Measurements from ENCODE around the gene HTT. TPM values are rescaled to one million over a fixed set of nuclear protein-coding genes. Genes with fewer than 3 reads are reported as not detected.

HTT gene
- total RNA-seq, 1 experiment from 2014 or later: 64.4 TPM

GRCh38 chr4:3031357-3032082, 43.0 kb upstream of the HTT start:
- Histone ChIP-seq H3K4ac (ENCODE audit: low read depth, low read length) (no peak overlapping the region), H3K4me2 (ENCODE audit: insufficient read depth, insufficient read length, low read length) (no peak overlapping the region), H2BK5ac (ENCODE audit: insufficient read length, low read length) (no peak overlapping the region), H3K9ac (ENCODE audit: extremely low read depth, insufficient read length, low read length) (no peak overlapping the region), H3K27me3 (ENCODE audit: insufficient read depth, low read length) (no peaks in the 10 kb centered on the region), H3K27ac (ENCODE audit: insufficient read length, low read depth, low read length) (no peak overlapping the region), H3K23me2 (ENCODE audit: insufficient read length, low read depth, low read length, poor library complexity, severe bottlenecking) (no peaks in the 10 kb centered on the region), H2AFZ (ENCODE audit: low read length) (no peak overlapping the region), H2BK120ac (ENCODE audit: low read depth, low read length, poor library complexity, severe bottlenecking) (no peak overlapping the region), H4K8ac (replicated peaks; ENCODE audit: insufficient read length, low read depth, low read length) (no peak overlapping the region), H3K79me1 (ENCODE audit: insufficient read depth, low read depth, low read length, poor library complexity, severe bottlenecking) (no peaks in the 10 kb centered on the region), H3T11ph (ENCODE audit: low read length) (no peak overlapping the region), H2BK20ac (ENCODE audit: low read depth, low read length, poor library complexity, severe bottlenecking) (no peak overlapping the region), H4K91ac (ENCODE audit: insufficient read length, low read depth, low read length) (no peak overlapping the region), H3K18ac (ENCODE audit: insufficient read length, low read depth, low read length) (peak overlapping the region; percentile 4), H3K79me2 (ENCODE audit: insufficient read depth, low read length) (no peaks in the 10 kb centered on the region), H3K23ac (ENCODE audit: insufficient read length, low read depth, low read length) (no peak overlapping the region), H3K56ac (ENCODE audit: insufficient read length, low read depth, low read length) (no peak overlapping the region), H3K14ac (ENCODE audit: insufficient read depth, low read length) (no peak overlapping the region), H4K20me1 (ENCODE audit: control insufficient read depth, insufficient read depth, insufficient read length) (no peaks in the 10 kb centered on the region), H4K5ac (ENCODE audit: insufficient read length, low read depth, low read length) (no peak overlapping the region), H2AK5ac (ENCODE audit: insufficient read length, low read length) (no peak overlapping the region), H3K9me3 (ENCODE audit: control insufficient read depth, low read depth, low read length) (no peaks in the 10 kb centered on the region), H3K4me1 (ENCODE audit: insufficient read depth, low read length) (no peaks in the 10 kb centered on the region; the same call in 1 of the 2 replicates), H2BK15ac (ENCODE audit: low read depth, low read length) (no peak overlapping the region), H2BK12ac (ENCODE audit: insufficient read length, low read depth, low read length) (no peak overlapping the region)
- Mint-ChIP-seq H3K27me3 (ENCODE audit: low read depth) (peaks cover 2% of the 10 kb centered on the region), H3K4me3 (no peak overlapping the region), H3K27ac (no peak overlapping the region; a peak in 1 of 7 replicates), H3K4me1 (no peaks in the 10 kb centered on the region), H3K36me3 (ENCODE audit: insufficient read depth in 1 of 3, low read depth in 3 of 3) (no peaks in the 10 kb centered on the region; a peak in 1 of 7 replicates), H3K9me3 (no peaks in the 10 kb centered on the region)
- DNase-seq: no peak
- no CpG with 5 or more reads among the region's 12 CpGs for WGBS (ENCODE audit: extremely low coverage, insufficient read length, low lambda C conversion rate)
- TF ChIP-seq CTCF (conservative IDR thresholded peaks at IDR 0.05): no peak
